Left ventricle myocardium inferior (tissue), 1 donor: ENCODE results near the gene SYPL2. TPM values are rescaled to one million over a fixed set of nuclear protein-coding genes. Genes with fewer than 3 reads are reported as not detected.

Experiments
- DNase-seq: peaks from one replicate; pipeline ENCODE4 v3.0.0-alpha.2; 2020
- H3K27ac ChIP-seq: fragments of 200-600 bp; replicated peaks from 2 replicates; pipeline ENCODE4 v1.8.0; 2021
- H3K27me3 ChIP-seq: fragments of 200-600 bp; 2 replicates; pipeline ENCODE4 v1.8.0; 2021; ENCODE audit warnings: low read depth
- H3K36me3 ChIP-seq: fragments of 200-600 bp; 2 replicates; pipeline ENCODE4 v1.8.0; 2021
- H3K4me1 ChIP-seq: fragments of 200-600 bp; 2 replicates; pipeline ENCODE4 v1.8.0; 2021
- H3K4me3 ChIP-seq: fragments of 200-600 bp; 2 replicates; pipeline ENCODE4 v1.8.0; 2021; ENCODE audit warnings: mild to moderate bottlenecking, moderate library complexity
- H3K9me3 ChIP-seq: fragments of 200-600 bp; replicated peaks from 2 replicates; pipeline ENCODE4 v1.8.0; 2021
- intact Hi-C: fragments of 100-400 bp; cut with micrococcal nuclease; formaldehyde crosslinking; loops from one replicate; pipeline ENCODE4 v1.11.0; 2022
- total RNA-seq: library from RNA; stranded (reverse); fragmentation: NEBNext Ultra II Directional; extraction: Animal tissue kit (Norgen Biotek cat#: 25700); gene quantifications from one replicate; pipeline ENCODE4 v1.2.1, GENCODE V29; 2021
- TF ChIP-seq, protein P1 (sequence below): fragments of 200-600 bp; IDR thresholded peaks from 2 replicates; pipeline ENCODE4 v1.8.0; 2021; ENCODE audit warnings: antibody characterized with exemption, mild to moderate bottlenecking, borderline replicate concordance
- donor health status: DM: no; HTN: yes; CAD: no; lungs with severe emphysema.

SYPL2 gene
- total RNA-seq, 1 donor from 2014 or later = 25.3 TPM

GRCh38 chr1:109490029-109490933, 23.9 kb downstream of the SYPL2 start:
- peak; percentile 62 for DNase-seq
- H3K4me1 ChIP-seq = peaks cover 39% of the 10 kb centered on the region
- H3K4me3 ChIP-seq = no peak overlapping the region
- H3K36me3 ChIP-seq = peaks cover 17% of the 10 kb centered on the region
- intact Hi-C loops = no loop called here
- TF ChIP-seq, protein P1, sequence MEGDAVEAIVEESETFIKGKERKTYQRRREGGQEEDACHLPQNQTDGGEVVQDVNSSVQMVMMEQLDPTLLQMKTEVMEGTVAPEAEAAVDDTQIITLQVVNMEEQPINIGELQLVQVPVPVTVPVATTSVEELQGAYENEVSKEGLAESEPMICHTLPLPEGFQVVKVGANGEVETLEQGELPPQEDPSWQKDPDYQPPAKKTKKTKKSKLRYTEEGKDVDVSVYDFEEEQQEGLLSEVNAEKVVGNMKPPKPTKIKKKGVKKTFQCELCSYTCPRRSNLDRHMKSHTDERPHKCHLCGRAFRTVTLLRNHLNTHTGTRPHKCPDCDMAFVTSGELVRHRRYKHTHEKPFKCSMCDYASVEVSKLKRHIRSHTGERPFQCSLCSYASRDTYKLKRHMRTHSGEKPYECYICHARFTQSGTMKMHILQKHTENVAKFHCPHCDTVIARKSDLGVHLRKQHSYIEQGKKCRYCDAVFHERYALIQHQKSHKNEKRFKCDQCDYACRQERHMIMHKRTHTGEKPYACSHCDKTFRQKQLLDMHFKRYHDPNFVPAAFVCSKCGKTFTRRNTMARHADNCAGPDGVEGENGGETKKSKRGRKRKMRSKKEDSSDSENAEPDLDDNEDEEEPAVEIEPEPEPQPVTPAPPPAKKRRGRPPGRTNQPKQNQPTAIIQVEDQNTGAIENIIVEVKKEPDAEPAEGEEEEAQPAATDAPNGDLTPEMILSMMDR = peak; percentile 89
- no peaks in the 10 kb centered on the region for H3K27me3 ChIP-seq
- peak overlapping the region; percentile 59 for H3K27ac ChIP-seq
- no peaks in the 10 kb centered on the region for H3K9me3 ChIP-seq

DNA sequence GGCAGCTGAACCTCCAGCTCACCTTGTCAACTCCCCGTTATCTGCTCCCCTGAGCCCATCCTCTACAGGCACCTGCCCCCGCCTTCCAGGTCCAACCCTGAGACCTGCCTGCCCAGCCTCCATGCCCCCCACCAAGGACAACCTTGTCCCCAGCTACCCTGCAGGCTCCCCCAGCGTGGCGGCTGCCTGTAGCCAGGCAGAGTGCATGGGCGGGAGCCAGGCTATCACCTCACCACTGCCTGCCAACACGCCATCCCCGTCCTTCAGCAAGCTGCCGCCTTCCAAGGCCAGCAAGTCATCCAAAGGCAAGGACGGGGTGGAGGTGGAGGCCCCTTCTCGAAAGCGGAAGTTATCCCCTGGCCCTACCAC, 24.6 kb downstream of the SYPL2 start:
- H3K4me1 ChIP-seq = peaks cover 38% of the 10 kb centered on the region
- TF ChIP-seq, protein P1 = peak; percentile 6
- DNase-seq = no peak

DNA sequence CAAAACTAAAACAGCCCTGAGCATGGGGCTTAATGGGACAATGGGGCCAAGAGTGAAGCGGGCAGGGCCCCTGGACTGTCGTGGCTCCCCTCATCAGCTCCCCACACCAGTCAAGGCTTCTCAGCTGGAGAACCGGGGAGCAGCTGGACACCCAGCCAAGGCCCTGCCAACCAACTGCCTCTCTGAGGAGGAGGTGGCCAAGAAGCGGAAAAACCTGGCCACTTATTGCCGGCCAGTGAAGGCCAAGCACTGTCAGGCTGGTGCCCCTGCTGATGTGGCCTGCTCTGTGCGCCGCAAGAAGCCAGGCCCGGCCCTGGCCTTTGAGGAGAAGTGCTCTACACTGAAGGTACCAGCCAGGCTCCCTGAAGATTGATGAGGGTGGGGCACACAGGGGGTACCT, 25.0 kb downstream of the SYPL2 start:
- no peaks in the 10 kb centered on the region for H3K9me3 ChIP-seq
- TF ChIP-seq, protein P1 = no peak
- peaks cover 24% of the 10 kb centered on the region for H3K36me3 ChIP-seq
- intact Hi-C loops = no loop called here
- peaks cover 38% of the 10 kb centered on the region for H3K4me1 ChIP-seq
- H3K27ac ChIP-seq = peak overlapping the region; percentile 59
- no peak overlapping the region for H3K4me3 ChIP-seq
- DNase-seq = no peak
- H3K27me3 ChIP-seq = no peaks in the 10 kb centered on the region

More for the DNA sequence above, 24.6 kb downstream of the SYPL2 start:
- H3K4me3 ChIP-seq = no peak overlapping the region
- H3K27ac ChIP-seq = peak overlapping the region; percentile 59
- H3K9me3 ChIP-seq = no peaks in the 10 kb centered on the region
- intact Hi-C loops = no loop called here
- no peaks in the 10 kb centered on the region for H3K27me3 ChIP-seq
- H3K36me3 ChIP-seq = peaks cover 20% of the 10 kb centered on the region

- TF ChIP-seq, protein P1 = no peak
- intact Hi-C loops = no loop called here
Observed at GRCh38 chr1:109492779-109493178, 26.4 kb downstream of the SYPL2 start.

DNA sequence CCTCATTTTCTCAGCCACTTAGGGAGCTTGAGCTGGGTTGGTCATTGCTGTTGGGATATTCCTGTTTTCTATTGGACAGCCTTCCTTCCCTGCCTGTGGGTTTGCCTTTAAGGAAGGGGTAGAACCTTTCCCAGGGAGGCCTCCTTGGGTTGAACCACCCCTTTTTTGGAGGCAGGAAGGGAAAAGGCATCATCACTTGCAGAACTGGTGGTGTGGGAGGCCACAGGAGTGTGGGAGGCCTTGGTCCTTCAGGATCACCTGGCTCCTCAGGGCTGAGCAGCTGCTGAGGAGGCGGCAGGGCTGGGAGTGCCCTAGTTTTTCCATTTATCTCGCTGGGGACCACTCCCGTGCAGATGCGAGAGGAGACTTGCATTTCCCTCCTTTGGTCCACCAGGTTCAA, 26.9 kb downstream of the SYPL2 start:
- Histone ChIP-seq H3K27ac (peak overlapping the region; percentile 90), H3K36me3 (peaks cover 25% of the 10 kb centered on the region), H3K4me3 (peak overlapping the region; percentile 94)

More at GRCh38 chr1:109492779-109493178, 26.4 kb downstream of the SYPL2 start:
- no peaks in the 10 kb centered on the region for H3K9me3 ChIP-seq
- no peak overlapping the region for H3K4me3 ChIP-seq
- no peak overlapping the region for H3K27ac ChIP-seq
- no peaks in the 10 kb centered on the region for H3K27me3 ChIP-seq
- DNase-seq = no peak
- H3K36me3 ChIP-seq = peaks cover 27% of the 10 kb centered on the region
- peaks cover 38% of the 10 kb centered on the region for H3K4me1 ChIP-seq

More for the DNA sequence above, 26.9 kb downstream of the SYPL2 start:
- no peaks in the 10 kb centered on the region for H3K27me3 ChIP-seq
- DNase-seq = no peak
- intact Hi-C loops = no loop called here
- H3K9me3 ChIP-seq = no peaks in the 10 kb centered on the region
- TF ChIP-seq, protein P1 = no peak
- H3K4me1 ChIP-seq = peaks cover 40% of the 10 kb centered on the region
